ENCODE results near the gene ELL.
"Not testable (repeated sequence)": the region's sequence is repeated elsewhere in the genome, so short reads cannot be mapped to it uniquely, and the experiment has no call there.

Gene ELL

GRCh38 chr19:18521692-18522123 is at the start of gene ELL:
ELL (minus strand) TSS chr19:18522070; CDS start chr19:18522055, 15 bp downstream.
- no peak for DNase-seq

GRCh38 chr19:18568367-18568766 is 46.5 kb upstream of the ELL start:
- no peak for DNase-seq

GRCh38 chr19:18566953-18567352 is 45.1 kb upstream of the ELL start:
- no peak for DNase-seq

- DNase-seq = no peak
Measured at GRCh38 chr19:18562086-18562485, 40.2 kb upstream of the ELL start.

GRCh38 chr19:18559685-18560084 is 37.8 kb upstream of the ELL start:
- DNase-seq = no peak

GRCh38 chr19:18558604-18559003 is 36.7 kb upstream of the ELL start:
- DNase-seq = no peak

GRCh38 chr19:18558202-18558555 is 36.3 kb upstream of the ELL start:
- DNase-seq = no peak

GRCh38 chr19:18557411-18558201 is 35.7 kb upstream of the ELL start, which contains the start of gene KXD1:
KXD1 (plus strand) TSS chr19:18557870; CDS start chr19:18562057, 4,187 bp downstream.
- peak; percentile 87 for DNase-seq

- no peak for DNase-seq
Measured at GRCh38 chr19:18551631-18552030, 29.8 kb upstream of the ELL start.

GRCh38 chr19:18543814-18544475 is 22.1 kb upstream of the ELL start:
- peak; percentile 21 to 31 for DNase-seq

GRCh38 chr19:18542941-18543813 is 21.3 kb upstream of the ELL start, which contains the start of gene FKBP8:
FKBP8 (minus strand) TSS chr19:18543573; CDS start chr19:18541970, 1,603 bp downstream.
- DNase-seq = peak; percentile 58 to 81

GRCh38 chr19:18541992-18542940 is 20.4 kb upstream of the ELL start:
- no peak for DNase-seq

- DNase-seq = no peak
Measured at GRCh38 chr19:18541258-18541991, 19.6 kb upstream of the ELL start.

GRCh38 chr19:18540200-18540599 is 18.3 kb upstream of the ELL start:
- DNase-seq = not testable (repeated sequence)

GRCh38 chr19:18539372-18539771 is 17.5 kb upstream of the ELL start:
- no peak for DNase-seq

- no peak for DNase-seq
Measured at GRCh38 chr19:18538115-18538514, 16.2 kb upstream of the ELL start.

GRCh38 chr19:18537431-18537830 is 15.6 kb upstream of the ELL start:
- no peak for DNase-seq

- DNase-seq = no peak
Measured at GRCh38 chr19:18536475-18536874, 14.6 kb upstream of the ELL start.

GRCh38 chr19:18533058-18533457 is 11.2 kb upstream of the ELL start:
- no peak for DNase-seq

- DNase-seq = no peak
Measured at GRCh38 chr19:18532168-18532890, 10.5 kb upstream of the ELL start.

- DNase-seq = no peak
Measured at GRCh38 chr19:18531485-18531884, 9.6 kb upstream of the ELL start.
